ENCODE measurements around the gene NCOR2.

The NCOR2 gene

DNA sequence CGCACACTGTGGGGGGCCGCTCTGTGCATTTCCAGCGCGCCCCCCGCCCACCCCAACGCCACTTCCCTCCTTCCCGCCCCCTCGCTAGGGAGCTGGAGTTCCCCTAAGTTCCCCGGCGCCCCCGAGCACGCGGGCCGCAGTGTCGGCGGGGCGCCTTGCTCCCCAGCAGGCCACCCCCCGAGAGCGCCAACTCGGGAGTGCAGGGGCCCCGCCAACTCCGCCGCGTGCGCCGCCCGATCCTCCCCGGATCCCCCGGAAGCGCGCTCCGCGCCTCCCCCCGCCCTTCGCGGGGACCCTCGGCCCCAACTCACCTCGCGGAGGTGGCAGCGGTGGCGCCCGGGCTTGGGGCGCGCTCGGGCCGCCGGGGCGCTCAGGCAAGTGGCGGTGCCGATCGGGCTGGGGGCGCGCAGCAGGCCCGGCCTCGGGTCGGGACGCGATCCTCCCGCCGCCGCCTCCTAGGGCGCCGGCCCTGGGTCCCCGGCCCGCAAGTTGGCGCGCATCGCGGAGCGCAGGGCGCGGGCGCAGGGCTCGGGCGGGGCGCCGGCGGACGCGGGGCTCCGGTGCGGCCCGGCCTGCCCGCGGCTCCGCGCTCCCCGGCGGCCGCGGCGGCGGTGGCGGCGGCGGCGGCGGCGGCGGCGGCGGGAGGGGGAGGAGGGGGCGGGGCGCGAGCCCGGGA is at the start of gene NCOR2:
Gene NCOR2 (minus strand): TSS at position 616 of the 676 bp plus-strand sequence. CDS start 72,361 bp downstream, outside the sequence.
- no peak for DNase-seq (ENCODE audit: low spot score)

DNA sequence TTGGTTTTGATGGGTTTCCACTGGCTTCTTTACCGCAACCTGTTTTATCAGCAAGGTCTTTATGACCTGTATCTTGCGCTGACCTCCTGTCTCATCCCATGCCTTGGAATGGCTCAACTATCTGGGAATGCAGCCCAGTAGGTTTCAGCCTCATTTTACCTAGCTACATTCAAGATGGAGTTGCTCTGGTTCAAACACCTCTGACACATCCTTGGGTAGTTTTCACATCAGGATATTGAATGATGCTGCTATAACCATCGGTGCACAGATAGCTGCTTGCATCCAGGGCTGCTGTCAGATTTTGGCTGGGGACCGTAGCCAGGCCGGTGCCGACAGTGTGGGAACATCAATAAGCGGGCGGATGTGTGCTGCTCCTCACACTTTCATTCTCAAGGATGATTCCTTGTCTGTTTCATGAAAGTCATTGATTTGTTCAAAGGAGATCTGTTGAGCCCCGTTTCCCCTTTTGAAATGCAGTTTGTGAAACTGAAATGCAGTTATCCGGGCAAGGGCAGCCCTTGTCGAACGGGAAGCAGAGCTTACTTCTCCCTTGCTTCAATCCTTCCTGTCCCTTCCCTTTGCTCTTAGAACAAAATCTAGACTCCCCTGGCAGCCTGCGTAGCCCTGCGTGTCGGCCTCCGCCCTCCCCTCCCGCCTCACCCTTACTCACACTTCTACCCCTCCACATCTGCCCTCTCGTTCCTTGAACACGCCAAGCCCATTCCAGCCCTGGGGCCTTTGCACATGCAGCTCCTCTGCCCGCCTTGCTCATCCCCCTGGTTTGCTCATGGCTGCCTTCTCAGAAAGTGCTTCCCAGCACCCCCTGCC is 49.2 kb upstream of the NCOR2 start:
- no peak for DNase-seq (ENCODE audit: low spot score)

DNA sequence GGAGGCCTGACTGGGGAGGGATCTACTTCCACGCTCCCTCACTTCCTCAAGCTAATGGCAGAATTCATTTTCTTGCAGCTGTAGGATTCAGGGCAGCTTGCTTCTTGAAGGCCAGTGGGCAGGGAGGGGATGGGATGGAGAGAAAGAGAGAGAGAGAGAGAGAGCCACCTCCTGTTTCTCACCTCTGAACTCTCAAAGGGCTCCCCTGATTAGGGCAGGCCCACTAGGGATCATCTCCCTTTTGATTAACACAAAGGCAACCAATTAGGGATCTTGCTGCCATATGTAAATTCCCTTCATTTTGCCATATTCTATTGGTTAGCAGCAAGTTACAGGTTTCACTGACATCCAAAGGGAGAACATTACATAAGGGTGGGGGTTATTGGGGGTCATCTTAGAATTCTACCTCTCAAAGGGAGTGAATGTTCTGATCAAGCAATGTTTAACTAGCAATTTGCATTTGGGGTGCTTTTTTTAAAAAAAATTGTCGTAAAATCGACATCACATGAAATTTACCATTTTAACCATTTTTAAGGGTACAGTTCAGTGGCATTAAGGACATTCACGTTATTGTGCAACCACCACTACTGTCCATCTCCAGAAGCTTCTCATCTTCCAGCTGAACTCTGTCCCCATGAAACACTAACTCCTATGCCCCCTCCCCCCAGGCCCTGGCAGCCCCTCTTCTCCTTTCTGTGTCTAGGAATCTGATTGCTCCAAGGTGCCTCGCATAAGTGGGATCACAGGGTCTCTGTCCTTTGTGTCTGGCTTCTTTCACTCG is 47.3 kb upstream of the NCOR2 start:
- no peak for DNase-seq (ENCODE audit: low spot score)

DNA sequence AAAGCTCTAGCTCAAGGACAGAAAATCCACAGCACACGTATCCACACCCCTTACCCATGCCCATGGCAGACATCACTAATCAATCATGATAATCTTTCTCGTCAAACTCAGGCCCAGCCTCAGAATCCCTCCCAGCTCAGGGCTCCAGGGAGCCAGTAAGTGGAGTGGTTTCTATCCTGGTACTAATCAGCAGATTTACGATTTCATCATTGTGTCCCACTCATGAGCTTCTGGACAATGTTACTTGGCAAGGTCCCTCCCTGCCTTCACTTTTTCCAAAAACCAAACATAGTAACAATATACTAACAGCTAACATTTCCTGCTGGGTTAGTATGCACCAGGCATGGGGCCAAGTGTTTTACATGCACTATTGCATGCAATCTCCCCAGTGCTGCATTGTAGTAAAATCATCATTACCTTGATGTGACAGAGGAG is 45.8 kb upstream of the NCOR2 start:
- DNase-seq (ENCODE audit: low spot score): no peak

DNA sequence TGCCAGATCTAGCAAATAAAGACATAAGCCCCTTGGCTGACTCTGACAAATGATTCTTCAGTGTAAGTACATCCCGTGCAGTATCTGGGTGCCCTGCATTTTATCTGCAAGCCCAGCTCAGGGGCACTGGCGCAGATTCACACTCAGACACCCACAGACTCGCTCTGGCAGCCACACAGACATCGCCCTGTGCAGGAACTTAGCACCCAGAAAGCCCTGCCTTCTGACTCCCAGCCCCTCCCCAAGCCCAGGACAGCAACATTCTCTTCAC is 44.9 kb upstream of the NCOR2 start:
- no peak for DNase-seq (ENCODE audit: low spot score)

DNA sequence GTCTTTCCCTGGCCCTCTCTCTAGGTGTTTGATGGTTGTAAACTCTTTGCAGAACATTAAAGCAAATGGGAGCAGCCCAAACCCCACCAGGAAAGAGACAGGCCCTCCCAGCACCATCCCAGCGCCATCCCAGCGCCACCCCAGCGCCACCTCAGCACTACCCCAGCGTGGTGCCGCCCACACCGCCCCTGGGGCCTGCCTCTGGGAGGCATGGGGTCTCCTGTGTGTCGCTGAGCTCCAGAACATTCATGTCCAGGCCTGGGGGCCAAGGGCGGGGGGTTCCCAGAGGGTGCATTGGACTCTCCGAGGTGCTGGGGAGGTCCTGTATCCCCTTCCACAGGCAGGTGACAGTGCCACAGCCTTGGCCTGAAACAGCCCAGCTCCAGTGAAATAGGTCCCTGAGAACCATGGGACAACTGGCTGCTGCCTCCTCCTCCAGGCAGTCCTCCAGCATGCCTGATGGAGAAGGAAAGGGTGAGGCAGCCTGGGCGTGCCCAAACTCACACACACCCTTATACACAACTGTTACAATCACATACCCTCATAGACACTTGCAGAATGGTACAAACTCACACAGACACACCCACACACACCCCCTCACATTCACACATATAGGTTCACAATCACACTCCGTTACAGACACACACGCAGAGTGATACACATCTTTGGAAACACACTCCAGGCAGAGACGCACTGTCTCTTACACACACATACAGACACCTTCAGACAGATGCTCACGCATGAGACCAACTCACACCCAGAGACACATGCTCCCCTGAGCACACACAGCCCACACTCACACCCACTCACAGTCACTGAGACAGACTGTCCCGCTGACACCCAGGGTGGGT is 44.4 kb upstream of the NCOR2 start:
- no peak for DNase-seq (ENCODE audit: low spot score)

DNA sequence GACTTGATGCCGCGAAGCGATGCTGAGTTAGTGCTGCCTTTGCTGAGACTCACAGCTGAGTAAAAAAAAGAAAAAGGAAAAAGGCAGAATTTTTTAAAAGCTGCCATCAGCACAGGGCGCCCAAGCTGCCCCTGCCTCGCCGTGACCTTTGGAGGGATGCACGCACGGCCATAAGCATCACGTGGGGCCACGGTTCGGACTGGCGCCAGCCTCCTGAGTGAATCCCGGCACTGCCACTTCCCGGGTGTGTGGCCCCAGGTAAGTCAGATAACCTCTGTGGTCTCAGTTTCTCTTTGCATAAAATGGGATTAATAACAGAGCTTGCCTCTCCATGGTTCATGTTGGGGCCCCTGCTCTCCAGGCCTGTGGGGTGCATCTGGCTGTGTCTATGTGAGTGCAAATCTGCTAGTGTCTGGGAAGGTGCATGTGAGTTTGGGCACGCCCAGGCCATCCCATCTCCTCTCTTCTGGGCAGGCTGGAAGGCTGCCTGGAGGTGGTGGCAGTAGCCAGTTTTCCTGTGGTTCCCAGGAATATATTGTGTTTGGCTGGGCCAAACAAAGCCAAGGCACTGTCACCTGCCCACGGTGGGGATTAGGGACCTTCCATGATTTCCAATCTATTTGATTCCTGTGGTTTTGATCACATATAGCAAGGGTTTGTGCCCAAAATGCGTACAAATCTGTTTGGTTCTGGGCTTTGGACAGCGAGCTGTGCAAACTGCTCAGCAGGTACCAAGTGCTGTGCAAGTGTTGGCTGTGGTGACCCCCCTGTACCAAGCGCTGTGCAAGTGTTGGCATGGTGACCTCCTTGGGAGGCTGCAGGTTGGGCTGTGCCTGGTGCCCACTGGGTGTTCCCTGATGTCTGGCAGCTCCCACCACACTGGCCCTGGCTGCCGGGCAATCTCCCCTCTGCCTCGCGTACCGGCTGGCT is 43.5 kb upstream of the NCOR2 start:
- no peak for DNase-seq (ENCODE audit: low spot score)

DNA sequence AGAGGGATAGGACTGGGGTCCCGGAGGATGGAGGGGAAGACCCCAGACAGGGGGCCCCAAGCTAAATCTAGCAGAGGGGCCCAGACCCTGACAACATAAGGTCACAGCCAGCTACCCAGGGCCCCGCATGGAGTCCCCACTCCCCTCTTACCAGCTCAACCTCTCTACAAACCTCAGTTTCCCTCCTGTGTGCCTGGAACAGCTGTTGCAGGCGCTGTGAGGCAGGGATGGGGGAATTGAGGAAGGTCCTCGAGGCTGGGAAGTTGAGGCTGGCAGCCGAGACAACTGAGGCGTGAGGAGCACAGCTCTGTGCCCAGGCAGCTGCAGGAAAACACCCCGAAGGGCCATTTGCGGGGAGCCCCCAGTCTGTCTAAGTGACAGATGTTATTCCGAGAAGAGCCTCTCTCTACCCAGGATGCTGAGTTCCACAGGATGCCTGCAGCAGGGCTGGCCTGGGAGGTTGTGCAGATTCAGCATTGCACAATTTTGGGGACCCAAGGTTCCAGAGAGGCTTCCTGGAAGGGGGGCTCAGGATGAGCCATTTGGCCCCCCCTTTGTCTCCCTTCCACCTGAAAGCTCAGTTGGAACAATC is 42.7 kb upstream of the NCOR2 start:
- DNase-seq (ENCODE audit: low spot score): no peak

DNA sequence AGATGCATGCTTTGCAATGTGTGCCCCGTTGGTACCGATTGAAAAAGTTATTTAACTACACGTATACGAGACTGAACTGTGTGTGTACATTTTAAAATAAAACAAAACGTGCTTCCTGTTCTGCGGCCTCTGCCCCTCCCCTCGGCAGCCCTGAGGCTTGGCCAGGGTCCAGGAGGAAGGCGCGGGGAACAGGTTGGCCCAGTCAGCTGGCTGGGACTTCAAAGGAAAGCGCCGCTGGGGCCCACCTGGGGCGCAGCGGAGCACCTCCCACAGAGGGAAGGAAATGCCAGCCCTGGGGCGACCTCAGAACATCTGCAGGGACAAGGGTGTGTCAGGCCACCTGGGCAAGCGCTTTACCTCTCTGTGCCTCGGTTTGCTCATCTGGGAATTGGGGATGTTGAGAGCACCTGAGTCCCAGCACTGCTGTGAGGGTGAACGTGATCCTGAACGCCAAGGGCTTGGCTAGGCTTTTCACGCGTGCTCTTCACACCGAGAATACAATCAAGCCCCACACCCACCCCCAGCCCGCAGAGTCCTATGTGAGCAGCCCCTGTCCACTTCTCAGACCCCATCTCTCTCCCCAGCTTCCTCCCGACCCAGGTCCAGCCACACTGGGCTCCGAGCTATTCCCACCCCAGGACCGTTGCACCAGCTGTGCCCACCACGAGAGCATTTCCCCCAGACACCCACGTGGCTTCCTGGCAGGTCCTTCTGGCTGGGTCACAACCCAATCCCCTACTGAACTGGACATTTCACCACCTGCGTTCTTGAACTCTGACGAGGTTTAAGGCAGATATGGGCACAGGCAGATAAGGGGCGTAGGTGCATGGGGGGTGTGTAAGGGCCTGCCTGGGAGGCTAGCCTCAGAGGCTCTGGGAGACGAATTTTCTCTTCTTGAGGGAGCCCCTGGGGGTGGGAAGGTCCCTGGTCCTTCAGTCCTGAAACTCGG is 41.9 kb upstream of the NCOR2 start:
- no peak for DNase-seq (ENCODE audit: low spot score)

DNA sequence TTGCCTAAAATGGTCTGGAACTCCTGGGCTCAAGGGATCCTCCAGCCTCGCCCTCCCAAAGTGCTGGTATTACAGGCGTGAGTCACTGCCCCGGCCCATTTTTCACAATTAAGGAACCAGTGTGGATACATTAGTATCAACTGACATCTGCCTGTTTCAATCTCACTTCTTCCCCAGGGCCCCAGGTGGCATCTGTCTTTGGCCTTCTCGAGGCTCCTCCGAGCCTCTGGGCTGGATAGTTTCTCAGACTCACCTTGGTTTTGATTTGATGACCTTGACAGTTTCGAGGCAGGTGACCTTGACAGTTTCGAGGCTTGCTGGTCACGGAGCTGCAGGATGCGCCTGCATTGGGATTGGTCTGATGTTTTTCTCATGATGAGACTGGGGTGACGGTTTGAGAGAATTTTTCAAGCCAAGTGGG is 41.0 kb upstream of the NCOR2 start:
- no peak for DNase-seq (ENCODE audit: low spot score)

DNA sequence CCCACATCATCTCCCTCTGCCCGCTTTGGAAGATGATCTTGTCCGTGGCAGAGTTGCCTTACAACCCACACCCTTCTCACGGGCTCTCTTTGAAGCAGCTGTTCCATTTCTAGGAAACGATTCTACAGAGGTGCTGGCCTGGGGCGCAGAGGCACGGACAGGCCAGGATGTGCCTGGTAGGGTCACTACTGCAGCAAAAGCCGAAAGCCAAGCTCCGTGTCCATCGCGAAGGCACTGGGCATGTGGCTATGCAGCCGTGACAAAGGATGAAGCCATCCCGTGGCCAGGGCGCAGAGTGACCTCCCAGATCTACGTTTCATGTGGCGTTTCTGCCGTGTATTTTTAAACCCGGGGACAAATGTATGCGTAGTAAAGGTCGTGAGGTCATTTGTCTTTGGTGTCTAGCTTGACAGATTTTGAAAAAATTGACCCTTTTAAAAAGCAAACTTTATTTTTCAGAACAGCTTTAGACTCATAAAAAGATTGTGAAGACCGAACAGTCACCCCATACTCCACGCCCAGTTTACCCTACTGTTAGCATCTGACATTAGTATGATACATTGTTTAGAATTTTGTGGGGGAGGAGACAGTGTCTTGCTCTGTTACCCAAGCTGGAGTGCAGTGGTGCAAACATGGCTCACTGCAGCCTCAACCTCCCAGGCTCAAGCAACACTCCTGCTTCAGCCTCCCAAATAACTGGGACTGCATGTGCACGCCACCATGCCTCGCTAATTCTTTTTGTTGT is 40.4 kb upstream of the NCOR2 start:
- no peak for DNase-seq (ENCODE audit: low spot score)

DNA sequence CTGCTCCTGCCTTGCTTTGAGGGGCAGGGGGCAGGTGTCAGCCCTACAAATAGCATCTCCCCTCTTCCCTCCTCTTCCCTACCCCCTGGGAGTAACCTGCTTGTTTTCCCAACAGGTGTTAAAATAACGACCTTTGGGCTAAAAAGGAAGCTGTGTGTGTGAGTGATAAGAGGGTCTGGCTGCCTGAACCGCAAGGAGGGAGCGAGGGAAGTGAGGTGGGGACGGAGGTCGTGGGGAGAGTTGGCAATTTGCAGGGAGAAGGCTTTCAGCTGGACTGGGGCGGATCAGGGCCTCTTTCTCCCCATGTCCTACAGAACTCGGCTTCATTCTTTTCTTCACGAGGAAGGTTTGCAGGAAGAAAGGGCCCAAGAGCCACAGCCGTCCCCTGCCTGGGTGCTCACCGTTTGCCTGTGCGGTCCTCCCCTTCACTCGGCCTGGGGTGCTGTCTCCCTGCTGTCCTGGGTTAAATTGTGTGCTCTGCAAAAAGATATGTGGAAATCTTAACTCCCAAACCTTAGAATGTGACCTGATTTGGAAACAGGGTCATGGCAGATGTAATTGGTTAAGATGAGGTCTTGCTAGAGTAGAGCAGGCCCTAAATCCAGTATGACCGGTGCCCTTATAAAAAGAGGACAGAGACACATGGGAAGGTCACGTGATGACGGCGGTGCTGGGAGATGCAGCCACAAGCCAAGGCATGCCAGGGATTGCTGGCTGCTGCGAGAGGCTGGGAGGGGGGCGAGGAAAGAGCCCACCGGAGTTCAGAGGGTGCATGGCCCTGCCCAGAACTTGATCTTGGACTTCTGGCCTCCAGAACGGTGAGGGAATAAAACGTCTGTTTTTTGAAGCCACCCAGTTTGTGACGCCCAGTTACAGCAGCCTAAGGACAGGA is 38.7 kb upstream of the NCOR2 start:
- no peak for DNase-seq (ENCODE audit: low spot score)

DNA sequence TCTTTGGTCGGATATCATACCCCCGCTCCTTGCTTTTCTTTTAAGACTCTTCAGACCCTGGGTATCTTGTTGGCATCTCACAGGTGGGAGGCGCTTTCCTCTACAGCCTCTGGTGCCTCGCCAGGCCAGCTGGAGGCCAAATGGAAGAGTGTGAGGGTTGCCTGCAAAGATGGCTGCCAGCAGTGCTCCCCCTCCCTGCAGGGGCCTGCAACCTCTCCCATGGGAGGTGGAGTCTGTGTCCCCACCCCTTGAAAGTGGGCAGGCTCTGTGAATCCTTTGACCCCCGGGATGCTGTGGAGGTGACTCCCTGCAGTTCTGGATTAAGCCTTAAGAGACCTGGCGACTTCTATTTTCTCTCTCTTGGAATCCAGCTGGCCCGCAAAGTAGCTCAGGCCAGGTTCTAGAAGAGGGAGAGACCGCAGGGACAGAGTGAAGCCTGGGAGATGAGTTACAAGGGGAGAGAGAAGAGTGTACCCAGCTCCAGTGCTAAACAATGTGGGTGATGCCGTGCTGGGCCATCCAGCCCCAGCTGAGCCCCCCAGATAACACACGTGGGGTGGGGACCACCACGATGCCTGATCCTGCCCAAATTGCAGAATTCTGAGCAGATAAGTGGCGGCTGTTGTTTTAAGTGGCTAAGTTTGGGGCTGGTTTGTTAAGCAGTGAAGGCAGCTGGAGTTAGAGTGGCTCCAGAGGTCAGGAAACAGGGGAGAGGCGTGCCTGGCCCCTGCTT is 37.9 kb upstream of the NCOR2 start:
- DNase-seq (ENCODE audit: low spot score): no peak

DNA sequence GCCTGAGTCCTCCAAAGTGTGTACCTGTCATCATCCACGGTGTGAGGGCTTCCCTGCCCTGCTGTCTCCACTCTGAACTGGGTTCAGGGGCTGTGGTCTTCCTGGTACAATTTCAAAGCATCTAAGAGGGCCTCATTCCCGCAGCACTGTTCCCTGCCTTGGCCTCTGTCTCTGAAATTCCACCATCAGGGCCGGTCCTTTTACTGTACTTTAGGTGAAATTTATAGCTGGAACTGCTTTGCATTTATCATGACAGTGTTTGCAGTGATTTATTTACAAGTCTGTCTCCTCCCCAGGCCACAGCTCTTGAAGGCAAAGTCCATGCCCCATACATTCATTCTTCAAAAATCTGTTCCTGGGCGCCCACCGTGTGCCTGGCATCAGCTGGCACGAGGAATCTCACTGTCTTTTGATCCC is 36.9 kb upstream of the NCOR2 start:
- DNase-seq (ENCODE audit: low spot score): no peak

DNA sequence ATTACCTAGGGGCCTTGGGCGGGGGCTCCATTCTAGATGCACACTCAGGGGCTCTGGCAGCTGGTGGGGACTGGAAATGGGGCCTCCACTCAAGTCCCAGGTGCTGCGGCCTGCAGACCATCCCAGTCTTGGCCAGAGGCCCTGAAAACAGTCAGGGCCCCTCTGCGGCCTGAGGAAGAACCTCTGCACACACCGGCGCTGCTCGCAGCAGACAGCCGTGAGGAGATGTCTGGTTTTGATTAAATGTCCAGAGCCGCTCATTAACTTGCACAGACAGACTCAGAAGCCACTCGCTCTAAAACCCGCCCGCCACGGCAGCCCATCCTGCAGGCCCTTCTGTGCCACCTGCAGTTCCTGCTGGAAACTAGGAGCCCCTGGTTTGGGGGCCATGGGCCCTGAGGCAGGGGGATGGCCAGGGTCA is 36.4 kb upstream of the NCOR2 start:
- no peak for DNase-seq (ENCODE audit: low spot score)

DNA sequence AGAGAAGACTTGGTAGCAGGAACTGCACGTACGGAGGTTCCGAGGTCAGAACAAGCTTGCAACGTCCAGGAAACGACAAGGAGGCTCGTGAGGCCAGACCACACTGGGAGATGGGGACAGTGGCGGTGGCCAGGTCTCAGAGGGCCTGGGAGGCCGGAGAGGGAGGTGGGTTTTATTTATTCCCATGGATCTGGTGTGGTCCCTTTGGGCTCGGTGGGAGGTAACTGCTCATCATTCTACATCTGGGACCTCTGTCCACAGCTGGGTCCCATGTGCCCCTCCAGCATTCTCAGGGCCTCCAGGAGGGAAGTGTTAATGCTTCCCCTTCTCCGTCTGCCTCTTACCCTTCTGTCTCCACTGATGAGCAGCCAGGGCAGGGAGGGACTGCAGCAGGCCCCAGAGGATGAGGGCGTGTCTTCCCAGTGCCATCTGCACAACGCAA is 35.7 kb upstream of the NCOR2 start:
- DNase-seq (ENCODE audit: low spot score): no peak

DNA sequence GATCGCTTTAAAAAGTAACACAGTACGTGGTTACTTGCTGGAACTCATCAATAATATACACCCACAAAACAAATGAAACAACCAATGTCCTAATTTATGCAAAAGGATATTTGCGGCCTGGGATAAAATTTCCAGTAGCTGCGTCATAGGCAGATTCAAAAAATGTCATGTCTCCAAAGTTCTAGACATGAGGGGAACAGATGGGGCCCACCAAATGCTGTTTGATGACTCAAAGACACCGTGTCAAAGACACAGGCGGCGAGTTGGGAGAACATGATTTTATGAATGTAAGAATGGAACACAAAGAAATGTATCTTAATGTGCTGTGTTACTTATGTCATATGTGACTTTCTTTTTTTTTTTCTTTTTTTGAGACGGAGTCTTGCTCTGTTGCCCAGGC is 34.3 kb upstream of the NCOR2 start:
- DNase-seq (ENCODE audit: low spot score): peak; percentile 54

All from Ammon's horn (tissue), 1 donor.